NK-92 treated with Interleukin-12 subunit alpha and Interleukin-12 subunit beta, amount 100 ng/mL, for 24 hours (cell line): ENCODE data around the gene TMEM253.

ENCODE experiments used
- DNase-seq: peaks from one replicate; lab custom pipeline; 2025; lab: John Stamatoyannopoulos, UW

TMEM253 gene

GRCh38 chr14:21100931-21101330 lies at the start of gene TMEM253:
TMEM253 (plus strand) TSS chr14:21101066; CDS start chr14:21101344, 278 bp downstream.
- DNase-seq, result no peak

- no peak for DNase-seq
These were observed 47.4 kb upstream of the TMEM253 start for GRCh38 chr14:21053184-21054122.

GRCh38 chr14:21054123-21054767 lies 46.6 kb upstream of the TMEM253 start:
- no peak for DNase-seq

GRCh38 chr14:21054768-21055145 lies 46.1 kb upstream of the TMEM253 start:
- no peak for DNase-seq

GRCh38 chr14:21055432-21056117 lies 45.3 kb upstream of the TMEM253 start:
- DNase-seq, result no peak

- no peak for DNase-seq
These were observed 44.2 kb upstream of the TMEM253 start for GRCh38 chr14:21056520-21057163.

- no peak for DNase-seq
These were observed 42.8 kb upstream of the TMEM253 start, which contains the start of gene RNASE8 for GRCh38 chr14:21057803-21058675. RNASE8 (plus strand) TSS chr14:21057822; CDS start chr14:21057893, 71 bp downstream.

- no peak for DNase-seq
These were observed 42.0 kb upstream of the TMEM253 start for GRCh38 chr14:21058903-21059302.

GRCh38 chr14:21059842-21060613 lies 40.8 kb upstream of the TMEM253 start:
- DNase-seq, result no peak

- DNase-seq, result no peak
These were observed 40.1 kb upstream of the TMEM253 start for GRCh38 chr14:21060614-21061346.

- no peak for DNase-seq
These were observed 39.6 kb upstream of the TMEM253 start for GRCh38 chr14:21061347-21061668.

- DNase-seq, result no peak
These were observed 37.4 kb upstream of the TMEM253 start for GRCh38 chr14:21063479-21063878.

GRCh38 chr14:21066882-21067502 lies 33.9 kb upstream of the TMEM253 start:
- DNase-seq, result no peak

- DNase-seq, result no peak
These were observed 32.1 kb upstream of the TMEM253 start for GRCh38 chr14:21068521-21069387.

- DNase-seq, result no peak
These were observed 31.3 kb upstream of the TMEM253 start for GRCh38 chr14:21069388-21070082.

GRCh38 chr14:21070083-21070609 lies 30.7 kb upstream of the TMEM253 start, which contains the start of gene ARHGEF40:
ARHGEF40 (plus strand) TSS chr14:21070304; CDS start chr14:21070397, 93 bp downstream.
- DNase-seq, result no peak

- DNase-seq, result no peak
These were observed 30.1 kb upstream of the TMEM253 start for GRCh38 chr14:21070610-21071224.
